CD1c-positive myeloid dendritic cell (primary cell): ENCODE results near the gene ZNF653.
"Not testable (repeated sequence)": the region's sequence is repeated elsewhere in the genome, so short reads cannot be mapped to it uniquely, and the experiment has no call there.

Source experiments
- DNase-seq: peaks from one replicate; pipeline ENCODE4 v3.0.0-alpha.2; 2016; ENCODE audit errors: extremely low spot score

The ZNF653 gene

GRCh38 chr19:11433526-11433925, 72.1 kb downstream of the ZNF653 start:
- not testable (repeated sequence) for DNase-seq
